Common myeloid progenitor, CD34-positive (primary cell): ENCODE measurements around the gene DHRSX.

Experiments
- CTCF ChIA-PET: fragments of 350-600 bp; sonication (Branson Sonifier 250); formaldehyde crosslinking; loops from one replicate; lab custom pipeline; 2021; ENCODE audit warnings: antibody characterized with exemption; lab: Charles Lee
- POLR2A ChIA-PET: fragments of 350-600 bp; sonication (Branson Sonifier 250); formaldehyde crosslinking; loops from one replicate; lab custom pipeline; 2021; ENCODE audit warnings: antibody characterized with exemption; lab: Charles Lee
- DNase-seq, 3 donors: peaks; one replicate each; pipeline versions ENCODE4 v3.0.0 to v3.0.0-alpha.2; 2013
- H3K27ac ChIP-seq, 2 experiments: 1 replicate in 1 of 2; 2 replicates in 1 of 2; pipeline ENCODE4 v1.7.0; 2013; ENCODE audit warnings: inconsistent platforms in 2 of 2, low read length in 2 of 2, mild to moderate bottlenecking in 2 of 2, low read depth in 1 of 2, moderate library complexity in 1 of 2; ENCODE audit not compliant: severe bottlenecking in 2 of 2, insufficient read depth in 1 of 2, poor library complexity in 1 of 2
- H3K27me3 ChIP-seq, 5 experiments: replicated peaks in 2 of 5; 1 replicate in 3 of 5; 2 replicates in 2 of 5; pipeline versions ENCODE4 v1.6.1 to v1.7.0; 2013; ENCODE audit warnings: low read length in 4 of 5, mild to moderate bottlenecking in 2 of 5, moderate library complexity in 2 of 5, inconsistent platforms in 1 of 5; ENCODE audit not compliant: insufficient read depth in 5 of 5, control insufficient read depth in 4 of 5
- H3K36me3 ChIP-seq, 4 experiments: 1 replicate in 2 of 4; 2 replicates in 2 of 4; pipeline versions ENCODE4 v1.6.1 to v1.7.0; 2013; ENCODE audit warnings: low read length in 3 of 4, control low read depth in 1 of 4, mild to moderate bottlenecking in 1 of 4; ENCODE audit not compliant: control insufficient read depth in 4 of 4, insufficient read depth in 4 of 4
- H3K4me1 ChIP-seq, 4 experiments: 1 replicate in 3 of 4; 2 replicates in 1 of 4; pipeline versions ENCODE4 v1.6.1 to v1.7.1; 2013; ENCODE audit warnings: low read length in 3 of 4, mild to moderate bottlenecking in 3 of 4, control low read depth in 1 of 4, inconsistent platforms in 1 of 4, moderate library complexity in 1 of 4; ENCODE audit not compliant: control insufficient read depth in 4 of 4, insufficient read depth in 4 of 4; ENCODE audit errors: control extremely low read depth in 1 of 4
- H3K4me3 ChIP-seq, 7 experiments: 1 replicate in 4 of 7; 2 replicates in 3 of 7; pipeline versions ENCODE4 v1.5.1 to v1.7.0; 2013; ENCODE audit warnings: mild to moderate bottlenecking in 7 of 7, low read length in 6 of 7, moderate library complexity in 6 of 7, inconsistent platforms in 2 of 7, low read depth in 2 of 7, control low read depth in 1 of 7; ENCODE audit not compliant: insufficient read depth in 4 of 7, control insufficient read depth in 1 of 7; ENCODE audit errors: extremely low read depth in 1 of 7
- H3K9me3 ChIP-seq, 5 experiments: 1 replicate in 4 of 5; 2 replicates in 1 of 5; pipeline versions ENCODE4 v1.6.1 to v1.7.1; 2013; ENCODE audit warnings: low read length in 4 of 5, mild to moderate bottlenecking in 2 of 5, inconsistent platforms in 1 of 5, low read depth in 1 of 5, moderate library complexity in 1 of 5; ENCODE audit not compliant: control insufficient read depth in 4 of 5, insufficient read depth in 2 of 5; ENCODE audit errors: control extremely low read depth in 1 of 5
- WGBS: methylation state at CpG from one replicate; pipeline ENCODE4 v1.1.5; 2013; ENCODE audit not compliant: insufficient coverage; 5-methylcytosine and 5-hydroxymethylcytosine counted together

The DHRSX gene

GRCh38 chrX:2497961-2498780 is 2.6 kb downstream of the DHRSX start:
- no peaks in the 10 kb centered on the region for H3K27me3 ChIP-seq
- POLR2A ChIA-PET, result no interaction called here
- no peaks in the 10 kb centered on the region for H3K9me3 ChIP-seq
- CTCF ChIA-PET, result no interaction called here
- H3K36me3 ChIP-seq, result peaks cover 0 to 14% (median 4%) of the 10 kb centered on the region in 4 experiments
- peaks cover 5 to 33% (median 16%) of the 10 kb centered on the region in 4 experiments for H3K4me1 ChIP-seq
- DNase-seq, result no peak
- H3K4me3 ChIP-seq, result peak overlapping the region in 3 of 7 experiments; percentile 23 to 91 (median 79)
- 88% methylated on average over 5 of the region's 11 CpGs for WGBS
- H3K27ac ChIP-seq, result peak overlapping the region; percentile 6 to 67

DNA sequence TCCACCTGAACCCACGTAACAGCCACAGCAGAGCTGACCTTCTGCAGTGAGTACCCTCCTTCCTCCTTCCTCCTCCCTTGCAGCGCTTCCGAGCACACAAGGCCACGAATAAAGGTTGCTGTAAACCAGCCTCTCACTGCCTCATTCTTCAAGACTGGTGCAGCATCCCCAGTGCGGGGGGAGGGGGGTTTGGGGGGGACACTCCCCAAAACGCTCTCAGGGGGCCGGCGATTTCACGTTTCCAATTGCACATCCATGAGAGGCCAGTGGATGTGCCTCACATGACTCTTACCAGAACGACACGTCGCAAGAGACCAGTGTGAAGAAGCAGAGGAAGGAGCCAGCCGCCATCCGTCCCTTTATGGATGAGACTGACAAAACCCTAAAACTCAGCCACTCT is 5.2 kb downstream of the DHRSX start:
- Histone ChIP-seq H3K27ac (no peak overlapping the region), H3K4me3 (no peak overlapping the region), H3K4me1 (peaks cover 5 to 30% (median 16%) of the 10 kb centered on the region in 4 experiments), H3K9me3 (no peaks in the 10 kb centered on the region), H3K36me3 (peaks cover 4 to 33% (median 13%) of the 10 kb centered on the region in 4 experiments), H3K27me3 (no peaks in the 10 kb centered on the region)
- 94% methylated on average over 10 of the region's 14 CpGs for WGBS
- DNase-seq, result no peak
- ChIA-PET POLR2A (no interaction called here), CTCF (no interaction called here)

DNA sequence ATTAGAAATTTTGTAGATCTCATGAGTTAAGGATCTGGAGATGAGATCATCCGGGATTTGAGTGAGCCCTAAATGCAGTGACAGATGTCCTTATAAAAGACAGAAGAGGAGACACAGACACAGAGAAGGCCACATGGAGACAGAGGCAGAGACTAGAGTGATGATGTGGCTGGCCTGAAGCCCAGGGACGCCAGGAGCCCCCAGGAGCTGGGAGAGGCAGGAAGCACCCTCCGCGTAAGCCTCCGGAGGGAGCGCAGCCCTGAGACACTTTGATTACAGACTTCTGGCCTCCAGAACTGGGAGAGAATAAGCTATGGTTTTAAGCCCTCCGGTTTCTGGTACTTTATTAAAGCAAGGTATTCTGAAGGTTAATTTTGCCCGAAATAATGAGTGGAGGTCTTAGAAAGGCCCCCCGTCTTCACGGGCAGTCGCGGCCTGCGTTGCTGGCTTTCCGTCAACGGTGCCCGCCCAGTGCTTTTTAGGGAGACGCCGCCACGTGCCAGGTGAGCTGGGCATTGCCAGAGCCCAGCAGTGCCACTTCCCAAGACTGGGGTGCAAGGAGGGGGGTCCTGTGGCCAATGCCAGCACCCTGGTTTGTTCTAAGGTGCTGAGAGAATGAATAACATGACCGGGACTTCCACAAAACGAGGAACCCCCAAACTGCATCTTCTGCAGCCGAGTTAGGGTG is 8.1 kb downstream of the DHRSX start:
- Histone ChIP-seq H3K4me3 (no peak overlapping the region), H3K27ac (no peak overlapping the region), H3K36me3 (peaks cover 13 to 55% (median 40%) of the 10 kb centered on the region in 4 experiments), H3K9me3 (no peaks in the 10 kb centered on the region), H3K27me3 (no peaks in the 10 kb centered on the region), H3K4me1 (peaks cover 0 to 9% (median 2%) of the 10 kb centered on the region in 4 experiments)
- WGBS, result 96% methylated on average over 20 of the region's 22 CpGs
- DNase-seq, result no peak
- ChIA-PET CTCF (no interaction called here), POLR2A (no interaction called here)

- H3K27ac ChIP-seq, result no peak overlapping the region
- no peaks in the 10 kb centered on the region for H3K4me1 ChIP-seq
- H3K9me3 ChIP-seq, result no peaks in the 10 kb centered on the region
- WGBS, result 94% methylated on average over 22 of the region's 22 CpGs
- POLR2A ChIA-PET, result no interaction called here
- DNase-seq, result no peak
- no peak overlapping the region for H3K4me3 ChIP-seq
- CTCF ChIA-PET, result no interaction called here
- H3K27me3 ChIP-seq, result no peaks in the 10 kb centered on the region
- H3K36me3 ChIP-seq, result peaks cover 19 to 66% (median 52%) of the 10 kb centered on the region in 4 experiments
These were observed 10.1 kb downstream of the DHRSX start for GRCh38 chrX:2490634-2491033.

- no peaks in the 10 kb centered on the region for H3K27me3 ChIP-seq
- peaks cover 21 to 67% (median 51%) of the 10 kb centered on the region in 4 experiments for H3K36me3 ChIP-seq
- H3K4me1 ChIP-seq, result no peaks in the 10 kb centered on the region
- no peaks in the 10 kb centered on the region for H3K9me3 ChIP-seq
- H3K27ac ChIP-seq, result no peak overlapping the region
- no peak overlapping the region for H3K4me3 ChIP-seq
- WGBS, result 98% methylated on average over 65 of the region's 65 CpGs
- ChIA-PET CTCF (no interaction called here), POLR2A (no interaction called here)
- no peak for DNase-seq
These were observed 11.0 kb downstream of the DHRSX start for GRCh38 chrX:2489446-2490445.

DNA sequence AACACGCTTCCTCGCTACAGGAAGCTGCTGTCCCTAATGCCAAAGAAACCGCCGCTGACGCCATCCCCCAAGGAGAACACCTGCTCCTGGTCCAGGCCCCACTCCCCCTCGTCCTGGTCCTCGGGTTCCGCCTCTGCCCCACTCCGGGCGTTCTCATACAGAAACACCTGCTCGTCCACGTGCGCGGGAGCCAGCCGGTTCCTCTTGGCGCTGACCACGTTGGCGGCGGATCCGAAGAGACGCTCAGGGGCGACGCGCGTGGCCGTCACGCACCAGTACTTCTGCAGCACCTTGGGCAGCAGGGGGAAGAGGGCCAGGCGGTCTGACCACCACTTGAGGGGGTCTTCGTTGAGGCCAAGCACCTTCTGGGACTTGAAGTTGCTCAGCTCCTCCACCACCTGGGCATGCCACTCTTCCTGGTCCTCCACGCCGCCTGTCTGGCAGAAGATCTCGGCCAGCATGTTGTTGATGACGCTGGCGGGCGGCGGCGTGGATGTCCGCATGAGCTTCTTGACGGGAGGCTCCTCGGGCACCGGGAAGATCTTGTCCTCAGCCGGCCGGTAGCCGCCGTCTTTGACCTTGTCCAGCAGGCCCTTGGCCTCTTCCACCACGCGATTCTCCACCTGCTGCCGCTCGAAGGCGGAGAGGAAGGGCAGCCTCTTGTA is 12.0 kb downstream of the DHRSX start:
- CTCF ChIA-PET, result no interaction called here
- WGBS, result 98% methylated on average over 50 of the region's 50 CpGs
- Histone ChIP-seq H3K9me3 (no peaks in the 10 kb centered on the region), H3K27ac (no peak overlapping the region), H3K4me1 (no peaks in the 10 kb centered on the region), H3K4me3 (no peak overlapping the region), H3K27me3 (no peaks in the 10 kb centered on the region), H3K36me3 (peaks cover 21 to 73% (median 52%) of the 10 kb centered on the region in 4 experiments)
- POLR2A ChIA-PET, result no interaction called here
- DNase-seq, result no peak
